DND-41 (cell line): ENCODE measurements around the gene RPTN.

ENCODE experiments used
- ATAC-seq: fragments of 200-7000 bp; cut with Tn5 transposase; 3 replicates; pipeline ENCODE4 v1.9.1; 2021; ENCODE audit warnings: low read depth; ENCODE audit not compliant: insufficient read depth
- DNase-seq: peaks from one replicate; pipeline ENCODE4 v3.0.0-alpha.2; 2020
- H2AFZ ChIP-seq: 2 replicates; pipeline ENCODE4 v1.6.0; 2012; ENCODE audit warnings: low read depth, low read length
- H3K27ac ChIP-seq: 2 replicates; pipeline ENCODE4 v1.5.1; 2012; ENCODE audit warnings: low read length, inconsistent platforms
- H3K27me3 ChIP-seq: fragments of 200-600 bp; sonication (generic); 2 replicates; pipeline ENCODE4 v1.6.0; 2012; ENCODE audit warnings: low read length, mild to moderate bottlenecking, inconsistent platforms; ENCODE audit not compliant: insufficient read depth, poor library complexity
- H3K36me3 ChIP-seq: 2 replicates; pipeline ENCODE4 v1.5.1; 2012; ENCODE audit warnings: low read length, inconsistent platforms; ENCODE audit not compliant: insufficient read depth
- H3K4me1 ChIP-seq: 2 replicates; pipeline ENCODE4 v1.5.1; 2012; ENCODE audit warnings: mild to moderate bottlenecking, low read length; ENCODE audit not compliant: insufficient read depth
- H3K4me2 ChIP-seq: 2 replicates; pipeline ENCODE4 v1.6.0; 2012; ENCODE audit warnings: mild to moderate bottlenecking, moderate library complexity, low read length, inconsistent platforms; ENCODE audit not compliant: insufficient read depth
- H3K4me3 ChIP-seq, 2 experiments: fragments of 200-600 bp in 1 of 2; shearing (Covaris generic) in 1 of 2; 2 replicates each; pipeline ENCODE4 v1.5.1; 2012 to 2016; ENCODE audit warnings: inconsistent platforms in 2 of 2, low read length in 2 of 2, mild to moderate bottlenecking in 2 of 2, low read depth in 1 of 2, moderate library complexity in 1 of 2
- H3K79me2 ChIP-seq: 2 replicates; pipeline ENCODE4 v1.6.0; 2012; ENCODE audit warnings: low read length, inconsistent platforms; ENCODE audit not compliant: insufficient read depth
- H3K9ac ChIP-seq: 2 replicates; pipeline ENCODE4 v1.6.0; 2012; ENCODE audit warnings: low read depth, mild to moderate bottlenecking, inconsistent platforms, low read length, moderate library complexity
- H3K9me3 ChIP-seq: 2 replicates; pipeline ENCODE4 v1.5.1; 2012; ENCODE audit warnings: low read length, moderate library complexity, mild to moderate bottlenecking, inconsistent platforms; ENCODE audit not compliant: insufficient read depth, severe bottlenecking
- H4K20me1 ChIP-seq: 2 replicates; pipeline ENCODE4 v1.6.0; 2012; ENCODE audit warnings: low read length; ENCODE audit not compliant: insufficient read depth
- EZH2 ChIP-seq: IDR thresholded peaks from 3 replicates; pipeline ENCODE4 v1.6.1; 2012; ENCODE audit warnings: borderline replicate concordance, low read depth, mild to moderate bottlenecking, moderate library complexity, low read length, inconsistent platforms; ENCODE audit not compliant: severe bottlenecking
- TF ChIP-seq, protein P1 (sequence below): IDR thresholded peaks from 2 replicates; pipeline ENCODE4 v1.5.1; 2012; ENCODE audit warnings: borderline replicate concordance, low read length, moderate library complexity, mild to moderate bottlenecking; ENCODE audit not compliant: poor library complexity, severe bottlenecking; ENCODE audit errors: extremely low read depth

RPTN gene

DNA sequence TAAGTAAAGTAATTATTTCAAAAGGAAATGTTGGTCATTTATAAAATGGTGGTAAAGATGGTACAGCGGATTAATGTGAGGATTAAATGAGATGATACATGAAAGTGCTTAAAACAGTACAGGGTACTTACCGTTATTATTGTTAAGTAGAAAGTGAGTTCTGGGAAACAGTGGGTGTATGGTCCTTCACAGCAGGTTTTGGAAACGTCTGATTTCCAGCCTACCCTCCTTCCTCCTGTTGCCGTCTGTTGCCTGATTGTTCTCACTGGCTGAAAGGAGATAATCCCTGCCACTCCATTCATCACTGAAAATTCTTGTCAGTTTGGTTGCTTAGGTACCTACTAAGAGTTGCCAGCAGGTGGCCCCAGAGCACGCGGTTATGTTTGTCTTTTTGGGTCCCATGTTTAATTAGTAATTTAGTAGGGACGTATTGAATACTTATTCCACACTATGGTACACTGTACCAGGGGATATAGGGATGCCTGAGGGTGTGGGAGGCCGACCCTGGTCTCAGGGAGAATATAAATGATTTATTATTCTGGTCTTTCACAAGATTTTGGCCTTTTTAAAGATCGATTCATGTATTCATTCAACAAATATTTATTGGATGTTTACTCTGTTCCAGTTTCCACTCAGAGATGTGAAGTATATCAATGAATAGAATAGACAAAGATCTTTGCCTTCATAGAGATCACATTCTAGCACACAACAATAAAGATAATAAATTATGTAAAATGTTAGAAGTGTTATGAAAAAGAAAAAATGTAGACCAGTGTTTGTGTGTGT is 30.8 kb upstream of the RPTN start:
- TF ChIP-seq, protein P1, sequence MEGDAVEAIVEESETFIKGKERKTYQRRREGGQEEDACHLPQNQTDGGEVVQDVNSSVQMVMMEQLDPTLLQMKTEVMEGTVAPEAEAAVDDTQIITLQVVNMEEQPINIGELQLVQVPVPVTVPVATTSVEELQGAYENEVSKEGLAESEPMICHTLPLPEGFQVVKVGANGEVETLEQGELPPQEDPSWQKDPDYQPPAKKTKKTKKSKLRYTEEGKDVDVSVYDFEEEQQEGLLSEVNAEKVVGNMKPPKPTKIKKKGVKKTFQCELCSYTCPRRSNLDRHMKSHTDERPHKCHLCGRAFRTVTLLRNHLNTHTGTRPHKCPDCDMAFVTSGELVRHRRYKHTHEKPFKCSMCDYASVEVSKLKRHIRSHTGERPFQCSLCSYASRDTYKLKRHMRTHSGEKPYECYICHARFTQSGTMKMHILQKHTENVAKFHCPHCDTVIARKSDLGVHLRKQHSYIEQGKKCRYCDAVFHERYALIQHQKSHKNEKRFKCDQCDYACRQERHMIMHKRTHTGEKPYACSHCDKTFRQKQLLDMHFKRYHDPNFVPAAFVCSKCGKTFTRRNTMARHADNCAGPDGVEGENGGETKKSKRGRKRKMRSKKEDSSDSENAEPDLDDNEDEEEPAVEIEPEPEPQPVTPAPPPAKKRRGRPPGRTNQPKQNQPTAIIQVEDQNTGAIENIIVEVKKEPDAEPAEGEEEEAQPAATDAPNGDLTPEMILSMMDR: peak; percentile 84
- no peak for TF ChIP-seq EZH2
- no peaks in the 10 kb centered on the region for H3K79me2 ChIP-seq
- no peak overlapping the region for H3K4me2 ChIP-seq
- no peak overlapping the region for H2AFZ ChIP-seq
- no peaks in the 10 kb centered on the region for H3K9me3 ChIP-seq
- peak; percentile 63; the same call in 2 of the 3 replicates for ATAC-seq
- H3K27me3 ChIP-seq: peaks cover 10% of the 10 kb centered on the region
- H3K4me1 ChIP-seq: no peaks in the 10 kb centered on the region
- H4K20me1 ChIP-seq: no peaks in the 10 kb centered on the region; the same call in 1 of the 2 replicates
- DNase-seq: peak; percentile 58
- H3K36me3 ChIP-seq: no peaks in the 10 kb centered on the region
- H3K4me3 ChIP-seq: no peak overlapping the region
- no peak overlapping the region for H3K9ac ChIP-seq
- H3K27ac ChIP-seq: no peak overlapping the region

GRCh38 chr1:152188673-152189591 is 29.9 kb upstream of the RPTN start:
- H3K27me3 ChIP-seq: peaks cover 11% of the 10 kb centered on the region
- H3K9ac ChIP-seq: no peak overlapping the region
- H3K4me3 ChIP-seq: no peak overlapping the region
- no peak overlapping the region for H2AFZ ChIP-seq
- ATAC-seq: 0 out of 3 replicates have a peak, but pooled peaks have one; percentile 56
- H4K20me1 ChIP-seq: no peaks in the 10 kb centered on the region; the same call in 1 of the 2 replicates
- no peak overlapping the region for H3K27ac ChIP-seq
- no peaks in the 10 kb centered on the region for H3K4me1 ChIP-seq
- H3K36me3 ChIP-seq: no peaks in the 10 kb centered on the region
- no peaks in the 10 kb centered on the region for H3K9me3 ChIP-seq
- no peak overlapping the region for H3K4me2 ChIP-seq
- TF ChIP-seq, protein P1: peak; percentile 84
- no peak for TF ChIP-seq EZH2
- peak; percentile 52 for DNase-seq
- H3K79me2 ChIP-seq: no peaks in the 10 kb centered on the region

DNA sequence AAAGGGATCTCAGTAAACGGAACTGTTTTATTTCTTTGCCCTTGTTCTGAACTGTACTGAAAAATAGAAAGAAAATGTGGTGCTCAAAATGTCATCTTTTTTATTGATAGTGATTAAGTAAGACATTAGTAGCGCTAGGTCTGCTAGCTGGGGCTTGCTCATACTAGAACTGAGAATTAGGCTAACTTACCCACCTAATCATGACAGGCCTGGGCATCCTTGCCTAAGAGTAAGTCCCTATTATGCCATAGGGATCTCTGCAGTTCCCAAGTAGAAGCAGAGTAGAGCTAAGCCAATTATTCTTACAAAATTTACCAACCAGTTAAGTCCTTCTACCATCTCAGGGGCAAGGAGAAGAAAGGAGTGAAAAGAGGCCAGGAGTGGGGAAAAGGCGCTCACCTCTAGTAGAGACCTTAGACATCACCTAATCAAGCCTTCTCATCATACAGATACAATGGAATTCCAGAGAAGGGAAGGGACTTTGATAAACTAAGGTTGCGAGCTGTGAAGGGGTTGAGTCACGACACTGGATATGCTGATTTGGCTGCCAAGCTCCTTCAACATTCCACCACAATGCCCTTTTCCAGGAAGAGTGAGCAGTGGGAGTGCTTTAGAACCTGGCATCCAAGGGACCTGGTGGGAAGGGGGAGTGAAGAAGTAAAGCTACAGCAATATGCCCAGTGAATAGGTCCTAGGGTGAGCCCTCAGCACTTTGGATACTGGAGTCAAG is 27.7 kb upstream of the RPTN start:
- Histone ChIP-seq H3K9me3 (no peaks in the 10 kb centered on the region), H3K79me2 (no peaks in the 10 kb centered on the region), H3K9ac (no peak overlapping the region), H3K36me3 (no peaks in the 10 kb centered on the region), H2AFZ (no peak overlapping the region), H3K4me3 (no peak overlapping the region), H3K4me2 (no peak overlapping the region), H4K20me1 (no peaks in the 10 kb centered on the region; the same call in 1 of the 2 replicates), H3K4me1 (no peaks in the 10 kb centered on the region), H3K27ac (no peak overlapping the region), H3K27me3 (peaks cover 19% of the 10 kb centered on the region)
- TF ChIP-seq EZH2: no peak
- TF ChIP-seq, protein P1: no peak
- DNase-seq: no peak
- no peak for ATAC-seq
